Dermis blood vessel endothelial cell (primary cell): ENCODE results near the gene UVRAG. TPM values are rescaled to one million over a fixed set of nuclear protein-coding genes. Genes with fewer than 3 reads are reported as not detected.
"Not testable (repeated sequence)": the region's sequence is repeated elsewhere in the genome, so short reads cannot be mapped to it uniquely, and the experiment has no call there.

Experiments
- DNase-seq: peaks from one replicate; pipeline ENCODE4 v3.0.0; 2010
- total RNA-seq: library from RNA; depleted of rRNA; stranded (reverse); fragments of >200 nt; gene quantifications from 2 replicates; pipeline ENCODE4 v1.2.3, GENCODE V29; 2014

Gene UVRAG
- total RNA-seq, 1 donor from 2014 or later: 98.2 TPM

DNA sequence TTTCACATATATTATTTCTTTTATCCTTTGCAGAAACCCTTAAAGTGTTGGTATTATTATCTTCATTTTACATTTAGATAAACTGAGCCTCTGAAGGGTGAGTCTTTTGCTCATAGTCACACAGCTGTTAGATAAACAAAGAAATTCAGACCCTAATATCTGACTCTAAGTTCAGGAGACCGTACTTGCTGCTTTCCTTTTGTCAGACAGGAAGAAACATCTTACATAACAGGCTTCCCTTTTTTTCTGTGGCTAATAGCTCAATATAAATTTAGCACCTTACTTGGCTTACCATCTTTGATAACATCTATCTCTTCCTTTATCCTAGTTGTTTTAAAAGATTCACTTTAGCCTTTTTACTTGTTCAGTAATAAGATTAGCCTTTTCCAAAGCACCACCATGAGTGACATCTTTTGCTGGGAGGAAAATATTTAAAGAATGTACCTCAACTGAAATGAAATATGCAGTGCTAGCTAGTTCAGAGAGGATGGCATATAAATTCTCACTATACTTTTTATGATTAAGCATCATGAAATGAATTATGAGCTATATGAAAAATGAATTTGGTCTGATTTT lies 262.7 kb downstream of the UVRAG start:
- DNase-seq: peak; percentile 49

DNA sequence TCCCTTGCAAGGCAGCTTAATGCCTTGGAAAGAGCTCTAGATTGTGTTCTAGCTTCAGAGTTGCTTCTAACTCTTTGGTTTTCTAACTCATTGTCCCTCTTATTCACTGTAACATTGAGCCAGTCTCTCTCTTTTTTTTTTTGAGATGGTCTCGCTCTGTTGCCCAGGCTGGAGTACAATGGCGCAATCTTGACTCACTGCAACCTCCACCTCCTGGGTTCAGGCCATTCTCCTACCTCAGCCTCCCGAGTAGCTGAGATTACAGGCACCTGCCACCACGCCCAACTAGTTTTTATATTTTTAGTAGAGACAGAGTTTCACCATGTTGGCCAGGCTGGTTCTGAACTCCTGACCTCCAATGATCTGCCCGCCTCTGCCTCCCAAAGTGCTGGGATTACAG lies 266.1 kb downstream of the UVRAG start:
- DNase-seq: not testable (repeated sequence)

DNA sequence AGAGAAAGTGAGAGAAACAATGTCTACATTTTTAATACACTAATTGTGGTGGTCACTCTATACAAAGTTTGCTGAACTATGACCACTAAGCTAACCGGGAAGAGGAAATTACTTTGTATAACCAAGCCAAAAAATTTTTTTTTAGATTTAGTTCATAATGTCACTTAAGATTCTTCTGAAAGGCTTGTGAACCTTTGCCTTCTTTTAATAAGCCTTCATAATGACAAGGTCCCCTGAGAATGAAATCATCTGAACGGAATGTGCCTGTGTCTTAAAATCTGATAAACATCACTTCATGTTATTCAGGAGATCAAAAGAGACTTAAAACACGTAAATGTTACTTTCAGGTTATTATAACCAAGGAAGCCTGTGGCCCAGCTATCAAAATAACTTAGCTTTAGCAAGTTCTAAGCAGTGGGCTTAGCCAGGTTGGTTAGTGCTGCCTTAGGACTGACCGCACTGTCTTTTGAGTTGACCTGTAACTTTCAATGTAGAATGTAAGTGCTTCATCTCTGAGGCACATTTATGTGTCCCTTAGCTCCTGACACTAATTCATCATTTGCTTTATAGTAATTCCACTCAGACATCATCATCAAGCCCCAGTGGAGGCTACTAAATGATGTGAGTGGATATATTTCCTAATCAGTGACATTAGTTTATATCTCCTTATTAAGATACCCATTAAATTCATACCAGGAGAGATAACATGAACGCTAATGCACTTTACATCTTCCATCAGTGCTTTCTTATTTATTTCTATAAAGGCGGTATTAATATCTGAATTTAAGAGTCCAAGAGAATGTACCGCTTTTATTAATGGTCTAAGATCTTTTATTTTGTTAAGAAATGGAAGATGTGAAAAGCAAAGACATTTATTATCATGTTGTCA lies 268.8 kb downstream of the UVRAG start:
- peak; percentile 73 for DNase-seq

DNA sequence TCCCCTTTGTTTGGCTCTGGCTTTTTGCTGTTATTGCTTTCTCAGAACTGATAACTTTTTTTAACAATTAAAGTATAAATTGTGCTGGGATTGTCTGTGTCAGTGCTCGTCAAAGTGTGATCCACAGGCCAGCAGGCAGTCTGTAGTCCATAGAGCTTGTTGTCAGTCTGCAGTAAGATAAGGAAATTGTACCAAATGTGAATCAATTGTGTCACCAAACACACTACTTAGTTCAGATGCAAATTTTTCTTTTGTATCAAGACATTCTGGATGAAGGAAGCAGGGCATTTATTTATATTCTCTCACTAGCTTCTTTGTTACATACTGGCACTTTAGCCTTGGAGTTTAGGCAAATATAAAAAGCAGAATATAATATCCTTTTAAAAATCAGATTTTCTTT lies 270.3 kb downstream of the UVRAG start:
- no peak for DNase-seq

DNA sequence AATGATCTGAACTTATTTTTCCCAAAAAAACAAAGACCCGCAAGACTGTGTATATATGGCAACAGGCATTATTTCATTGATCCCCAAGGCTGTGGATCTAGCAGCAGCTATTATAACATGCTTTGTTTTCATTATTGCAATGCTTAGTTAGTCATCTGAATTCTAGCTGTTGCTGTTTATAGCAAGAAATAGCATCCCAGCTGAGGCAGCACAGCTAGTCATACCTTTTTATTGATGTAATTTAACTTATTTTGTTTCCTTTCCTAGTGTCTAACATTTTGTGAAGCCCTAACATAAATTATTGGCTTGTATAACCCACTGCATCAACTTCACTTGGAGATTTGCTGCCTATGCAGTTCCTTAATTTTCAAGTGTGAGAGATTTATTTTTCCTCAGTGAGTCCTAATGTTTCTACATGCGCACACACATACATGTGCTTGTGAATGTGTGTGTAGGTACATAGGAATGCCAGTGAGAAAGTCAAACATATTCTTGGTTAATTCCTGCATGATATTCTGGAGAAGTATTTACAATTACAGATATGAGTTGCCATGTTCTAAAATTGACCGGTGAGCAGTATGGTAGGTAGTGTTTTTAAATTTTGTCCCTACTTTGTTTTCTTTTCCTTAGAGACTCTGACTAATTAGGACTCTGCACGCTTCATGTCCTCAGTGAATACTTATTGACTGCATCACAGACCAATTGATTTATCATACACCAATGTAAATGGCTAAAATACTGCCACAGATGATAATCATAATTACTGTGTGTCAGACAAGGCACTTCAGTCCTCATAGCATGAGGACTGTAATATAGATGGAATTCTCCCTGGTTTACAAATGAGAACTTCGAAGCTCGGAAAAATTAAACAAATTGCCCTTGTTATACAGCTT lies 272.0 kb downstream of the UVRAG start:
- DNase-seq: no peak

DNA sequence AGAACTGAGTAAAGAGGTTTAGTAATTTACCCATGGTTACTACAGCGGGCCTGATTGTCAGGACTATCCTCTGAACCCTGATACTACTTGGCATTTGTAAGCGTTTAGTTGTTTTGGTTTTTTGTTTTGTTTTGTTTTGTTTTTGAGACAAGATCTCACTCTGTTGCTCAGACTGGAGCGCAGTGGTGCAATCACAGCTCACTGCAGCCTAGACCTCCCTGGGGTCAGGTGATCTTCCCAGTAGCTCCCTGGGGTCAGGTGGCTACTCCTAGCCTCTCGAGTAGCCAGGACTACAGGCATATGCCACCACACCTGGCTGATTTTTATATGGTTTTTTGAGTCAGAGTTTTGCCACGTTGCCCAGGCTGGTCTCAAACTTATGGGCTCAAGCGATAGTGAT lies 272.7 kb downstream of the UVRAG start:
- no peak for DNase-seq

DNA sequence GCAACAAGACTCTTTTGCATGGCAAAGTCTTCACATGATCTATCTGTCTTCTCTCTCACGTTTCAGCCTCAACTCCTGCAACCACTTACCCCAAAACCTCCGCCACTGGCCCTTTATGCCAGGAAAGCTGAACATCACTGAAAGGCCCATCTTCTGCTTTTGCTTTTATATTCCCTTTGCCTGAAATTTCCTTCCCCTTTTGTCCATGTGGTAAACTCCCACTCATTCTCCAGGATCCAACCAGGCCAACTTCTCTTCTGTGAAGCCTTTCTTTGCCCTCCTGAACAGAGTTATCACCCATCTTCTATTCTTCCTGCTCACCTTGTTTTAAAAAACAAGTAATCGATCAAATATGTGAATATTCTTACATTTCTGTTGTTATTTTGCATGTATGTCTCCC lies 273.5 kb downstream of the UVRAG start:
- DNase-seq: no peak

DNA sequence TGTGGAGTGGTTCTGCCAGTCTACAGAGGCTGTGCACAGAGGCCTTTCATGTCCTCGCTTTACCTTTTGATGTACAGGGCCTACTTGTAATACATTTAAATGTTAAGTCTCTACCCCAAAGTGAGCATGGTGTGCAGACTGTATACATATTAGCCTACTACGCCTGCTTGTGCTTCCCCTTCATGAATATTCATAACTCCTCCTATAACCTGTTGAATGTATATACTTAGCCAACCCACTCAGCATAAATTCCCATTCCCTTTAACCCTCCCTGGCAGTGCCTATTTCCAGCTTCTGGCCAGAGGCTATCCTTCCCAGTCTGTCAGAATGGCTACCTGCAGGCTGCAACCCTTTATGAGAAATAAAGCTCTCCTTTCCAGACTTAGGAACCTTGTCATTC lies 275.2 kb downstream of the UVRAG start:
- no peak for DNase-seq

DNA sequence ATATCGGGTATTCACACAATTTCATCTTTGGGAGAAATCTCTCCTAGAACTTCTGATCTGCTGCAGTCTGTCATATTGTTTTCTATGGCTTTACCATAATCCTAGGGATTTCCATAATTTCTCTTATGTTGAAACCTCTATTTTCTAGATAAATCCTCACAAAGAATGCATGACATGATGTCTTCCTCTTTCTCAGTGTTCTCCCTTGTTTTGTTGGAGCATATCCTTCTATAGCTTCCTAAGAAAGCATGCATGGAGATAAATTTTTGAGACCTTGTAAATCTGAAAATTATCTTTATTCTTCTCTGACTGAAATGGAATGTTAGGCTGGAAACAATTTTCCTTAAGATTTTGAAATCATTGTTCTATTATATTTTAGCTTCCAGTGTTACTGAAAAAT lies 275.8 kb downstream of the UVRAG start:
- DNase-seq: no peak

DNA sequence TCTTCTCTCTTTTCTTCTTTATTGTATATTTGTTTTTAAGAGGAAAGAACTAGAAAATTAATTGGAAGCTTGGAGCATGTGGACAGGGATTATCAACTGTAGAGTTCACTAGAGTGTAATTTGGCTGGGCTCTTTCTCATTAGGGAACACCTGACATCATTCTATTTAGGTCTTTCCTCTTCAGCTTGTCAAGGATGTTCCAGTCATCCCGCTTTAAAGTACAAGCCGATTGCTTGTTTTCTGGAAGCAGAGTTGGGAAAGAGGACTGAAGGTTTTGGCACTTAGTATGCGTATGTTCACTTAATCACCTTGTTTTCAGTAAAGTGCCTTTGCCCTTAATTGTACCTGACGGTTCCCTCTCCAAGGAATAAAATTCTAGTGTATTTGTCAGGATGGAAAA lies 279.7 kb downstream of the UVRAG start:
- DNase-seq: no peak

DNA sequence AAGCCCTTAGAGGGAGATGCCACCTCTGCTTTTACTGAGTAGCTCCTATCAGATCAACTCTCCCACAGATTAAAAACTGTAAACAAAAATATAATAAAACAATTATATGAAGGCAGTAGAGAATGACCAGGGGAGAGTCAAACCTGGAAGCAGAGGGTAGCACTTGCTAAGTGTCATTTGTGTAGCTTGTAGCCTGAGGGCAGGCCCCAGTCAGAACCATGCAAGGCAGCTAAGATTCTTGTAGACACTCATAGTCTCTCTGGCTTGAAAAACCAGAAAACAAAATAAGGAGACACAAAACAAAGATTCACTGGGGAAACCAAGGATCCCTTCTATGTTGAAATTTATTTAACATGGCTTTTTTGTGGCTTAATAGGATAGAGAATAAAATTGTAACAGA lies 280.9 kb downstream of the UVRAG start:
- DNase-seq: no peak

DNA sequence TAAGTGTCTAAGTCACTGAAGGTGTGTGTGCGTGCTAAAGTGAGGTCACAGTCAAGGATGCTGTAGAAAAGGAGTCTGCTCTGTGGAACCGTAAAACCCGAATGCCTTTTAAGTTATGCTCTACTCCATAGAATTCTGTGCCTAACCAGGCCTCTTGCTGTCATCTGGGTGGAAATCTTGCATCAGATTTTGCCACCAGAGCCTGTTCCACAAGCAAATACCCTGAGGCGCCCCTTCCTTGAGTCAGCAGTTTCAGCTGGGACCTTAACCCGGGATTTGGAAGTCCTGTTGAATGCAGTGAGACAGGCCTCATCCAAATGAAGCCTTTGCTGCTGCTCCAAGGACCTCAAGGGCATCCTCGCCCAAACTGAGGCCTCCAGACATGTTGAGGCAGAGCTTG lies 281.5 kb downstream of the UVRAG start:
- DNase-seq: no peak

DNA sequence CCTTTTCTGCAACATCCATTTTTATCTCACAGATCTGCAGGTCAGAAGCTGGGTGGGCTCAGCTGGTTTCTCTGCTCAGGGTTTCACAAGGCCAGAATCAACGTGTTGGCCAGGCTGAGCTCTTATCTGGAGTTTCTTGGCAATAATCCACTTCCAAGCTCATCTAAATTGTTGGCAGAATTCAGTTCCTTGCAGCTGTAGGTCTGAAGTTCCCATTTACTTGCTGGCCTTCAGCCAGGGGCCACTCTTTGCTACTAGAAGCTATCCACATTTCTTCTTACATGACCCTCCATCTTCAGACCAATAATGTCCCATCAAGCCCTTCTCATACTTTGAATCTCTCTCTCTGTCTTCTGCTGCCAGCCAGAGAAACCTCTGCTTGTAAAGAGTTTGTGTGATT lies 287.8 kb downstream of the UVRAG start:
- DNase-seq: peak; percentile 70

DNA sequence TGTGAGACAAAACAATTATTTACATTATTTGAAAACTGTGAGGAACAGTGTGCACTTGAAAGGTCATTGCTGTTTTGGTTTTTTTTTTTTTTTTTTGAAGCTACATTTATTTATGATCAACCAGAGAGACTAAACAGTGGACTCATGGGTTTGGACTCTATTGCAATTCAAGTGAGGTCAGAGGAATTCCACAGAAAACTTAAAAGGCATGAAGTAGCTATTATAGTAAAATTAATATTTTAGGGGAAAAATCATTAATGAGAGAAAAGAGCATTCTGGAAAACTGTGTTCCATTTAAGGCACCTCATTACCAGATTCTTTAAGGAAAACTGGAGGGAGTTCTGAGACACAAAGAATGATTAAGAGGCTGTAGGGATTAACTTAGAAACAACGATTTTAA lies 288.4 kb downstream of the UVRAG start:
- DNase-seq: no peak

DNA sequence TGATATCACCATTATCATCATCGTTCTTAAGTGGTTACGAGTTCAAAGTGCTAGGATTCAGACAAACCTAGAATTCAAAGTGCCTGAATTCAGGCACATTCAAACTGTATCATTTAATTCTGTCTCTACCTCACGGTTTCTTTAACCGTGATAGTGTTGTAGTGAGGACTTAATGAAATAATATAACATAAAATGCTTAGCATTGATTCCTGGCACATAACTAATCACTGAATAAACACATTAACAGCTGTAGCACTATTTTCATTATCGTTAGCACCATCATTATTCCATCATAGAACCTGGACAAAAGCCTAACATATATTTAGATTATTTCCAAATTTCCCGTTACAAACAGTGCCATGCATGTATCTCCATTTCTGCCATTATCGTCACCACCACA lies 289.3 kb downstream of the UVRAG start:
- no peak for DNase-seq

DNA sequence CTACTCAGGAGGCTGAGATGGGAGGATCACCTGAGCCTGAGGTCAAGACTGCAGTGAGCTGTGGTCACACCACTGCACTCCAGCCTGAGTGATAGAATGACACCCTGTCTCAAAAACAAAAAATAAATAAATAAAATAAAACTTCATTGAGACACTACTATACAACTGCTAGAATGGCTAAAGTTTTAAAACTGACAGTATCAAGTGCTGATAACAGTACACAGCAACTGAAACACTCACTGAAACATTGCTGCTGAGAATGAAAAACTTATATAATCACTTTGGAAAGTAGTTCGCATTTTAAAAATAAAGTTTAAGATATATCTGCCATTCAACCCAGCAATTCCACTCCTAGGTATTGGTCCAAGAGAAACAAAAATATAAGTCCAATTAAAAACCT lies 290.6 kb downstream of the UVRAG start:
- no peak for DNase-seq

DNA sequence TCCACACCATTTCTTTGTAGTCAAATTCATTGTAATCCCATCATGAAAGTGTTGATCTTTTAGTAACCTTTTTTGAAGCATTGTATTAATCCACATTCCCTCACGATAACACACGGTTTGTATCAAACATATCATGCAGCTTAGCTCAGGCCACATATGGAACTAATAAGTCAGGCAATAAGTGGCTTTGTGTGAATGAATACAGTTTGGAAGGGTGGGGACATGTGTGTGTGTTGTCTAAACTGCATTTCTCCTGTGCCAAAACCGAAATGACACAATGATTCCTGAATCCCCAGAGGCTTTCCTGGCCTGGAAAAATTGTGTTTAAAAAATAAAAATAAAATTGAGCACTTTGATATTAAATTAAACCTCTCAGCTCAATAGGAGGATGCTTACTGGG lies 293.0 kb downstream of the UVRAG start:
- DNase-seq: no peak

DNA sequence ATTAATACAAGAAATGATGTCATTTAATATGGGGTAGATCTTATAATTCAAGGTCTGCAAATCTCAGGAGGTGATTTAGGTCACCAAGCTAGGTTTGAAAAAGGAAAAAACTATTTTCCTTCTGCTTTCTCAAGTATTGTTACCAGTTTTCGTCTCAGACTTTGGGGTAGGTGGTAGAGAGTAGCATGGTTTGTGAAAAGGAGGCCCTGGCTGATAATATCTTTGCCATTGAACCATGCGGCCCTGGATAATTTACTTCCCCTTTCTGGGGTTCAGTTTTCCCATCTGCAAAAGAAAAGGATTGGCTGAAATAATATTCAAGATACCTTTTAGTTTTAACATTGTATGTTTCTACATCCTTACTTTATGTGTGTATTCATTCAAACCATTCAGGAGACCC lies 299.2 kb downstream of the UVRAG start:
- no peak for DNase-seq

DNA sequence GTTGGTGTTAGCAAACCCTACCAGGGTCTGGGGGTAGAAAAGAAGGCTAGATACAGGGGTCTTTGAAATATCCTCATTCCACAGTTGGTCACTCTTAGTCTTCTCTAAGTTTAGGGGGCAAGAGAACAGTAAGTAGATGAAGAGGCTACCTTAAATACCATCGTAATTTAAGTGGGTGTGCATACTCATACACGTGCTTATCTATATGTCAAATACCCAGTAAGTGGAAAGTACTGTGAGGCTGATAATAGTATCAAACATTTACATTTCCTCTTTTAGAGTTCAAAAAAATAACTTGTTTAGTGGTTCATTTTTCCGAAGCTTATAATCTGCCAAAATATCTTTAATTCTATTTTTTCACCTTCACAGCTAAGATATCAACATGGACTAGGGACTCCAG lies 300.5 kb downstream of the UVRAG start:
- no peak for DNase-seq

DNA sequence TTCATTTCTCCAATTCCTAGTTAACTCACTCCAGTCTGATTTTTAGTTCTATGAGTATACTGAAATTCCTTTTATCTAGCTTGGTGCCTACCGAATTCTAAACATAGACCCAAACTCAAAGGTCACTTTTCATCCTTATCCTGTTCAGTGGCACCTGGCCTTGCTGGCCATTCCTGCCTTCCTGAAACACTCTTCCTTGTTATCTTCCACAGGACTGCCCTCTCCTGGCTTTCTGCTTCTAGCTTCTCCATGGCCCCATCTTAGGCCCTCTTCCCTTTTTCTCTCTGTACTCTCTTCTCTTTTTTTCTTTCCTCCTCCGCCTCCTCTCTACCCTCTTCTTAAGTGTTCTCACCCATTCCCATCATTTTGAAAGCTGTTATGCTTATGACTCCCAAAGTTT lies 304.0 kb downstream of the UVRAG start:
- no peak for DNase-seq

DNA sequence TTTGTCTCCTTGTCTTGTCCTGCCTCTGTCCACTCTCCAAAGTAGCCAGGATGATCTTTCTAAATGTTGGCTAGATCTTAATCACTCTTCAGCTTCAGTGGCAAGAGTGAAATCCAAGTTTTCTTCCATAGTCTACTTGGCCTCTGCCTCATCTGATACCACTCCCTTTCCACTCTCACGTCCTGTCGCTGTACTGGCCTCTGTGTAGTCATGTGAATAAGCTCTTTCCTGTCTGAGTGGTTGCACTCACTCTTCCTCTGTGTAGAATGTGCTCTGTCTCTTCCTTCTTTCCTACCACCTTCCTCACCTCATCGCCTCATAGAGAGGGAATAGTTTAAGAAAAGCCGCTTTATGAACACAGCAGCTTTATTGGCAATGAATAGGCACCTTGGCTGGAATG lies 304.8 kb downstream of the UVRAG start:
- peak; percentile 59 for DNase-seq

DNA sequence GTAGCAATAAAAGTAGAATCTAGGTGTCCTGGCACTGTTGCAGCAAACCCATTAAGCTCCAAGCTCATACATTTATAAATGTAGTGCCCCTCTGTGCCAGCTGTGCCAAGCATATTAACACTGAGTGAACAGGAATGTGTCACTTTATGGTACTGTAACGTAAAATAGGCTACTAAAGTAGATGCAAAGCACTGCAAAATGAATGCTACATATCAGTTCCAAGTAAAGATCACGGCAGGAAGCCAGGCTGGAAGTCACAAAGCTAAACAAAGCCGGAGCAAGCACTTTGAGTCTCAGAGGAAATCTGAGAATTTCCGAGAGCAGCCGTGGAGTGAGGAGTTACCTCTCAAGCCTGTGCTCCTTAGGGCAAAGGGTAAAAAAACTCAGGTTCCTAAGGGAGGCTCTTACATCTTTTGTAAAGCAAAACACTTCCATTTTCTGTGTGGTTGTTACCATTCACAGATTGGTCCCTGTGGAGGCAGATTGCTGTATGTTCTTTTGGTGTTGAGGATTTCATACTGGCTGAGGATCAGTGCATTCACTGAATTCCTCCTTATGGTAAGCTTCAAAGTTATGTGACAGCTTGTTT lies 305.6 kb downstream of the UVRAG start:
- peak; percentile 67 for DNase-seq

DNA sequence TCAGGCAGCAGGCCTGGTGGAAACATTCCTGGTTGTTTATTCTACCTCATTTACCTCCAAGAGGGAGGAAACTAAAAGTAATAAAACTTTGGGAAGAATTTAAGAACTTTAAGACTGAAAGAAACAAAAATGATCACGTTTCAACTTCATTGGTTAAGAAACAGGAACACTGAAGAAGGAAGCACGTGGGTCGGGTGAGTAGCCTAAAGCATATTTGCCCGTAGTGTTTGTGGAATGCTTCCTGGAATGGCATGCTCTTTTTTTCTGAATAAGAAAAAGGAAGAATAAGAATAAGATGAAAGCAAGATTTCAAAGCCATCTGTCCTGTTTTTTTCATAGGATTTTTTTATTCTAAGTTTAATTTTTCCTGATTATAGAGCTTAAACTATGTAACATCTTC lies 308.2 kb downstream of the UVRAG start:
- DNase-seq: no peak
